Fibroblast of lung (primary cell): ENCODE measurements around the gene ST6GALNAC3. TPM values are rescaled to one million over a fixed set of nuclear protein-coding genes. Genes with fewer than 3 reads are reported as not detected.

Source experiments
- DNase-seq, 2 donors: peaks; one replicate each; pipeline versions ENCODE4 v3.0.0 to v3.0.0-alpha.2; 2010; ENCODE audit warnings: low read depth in 2 of 2
- H2AFZ ChIP-seq: 2 replicates; pipeline ENCODE4 v1.5.1; 2012; ENCODE audit warnings: low read length, control low read depth, inconsistent platforms
- H3K27ac ChIP-seq: 2 replicates; pipeline ENCODE4 v1.5.1; 2011; ENCODE audit warnings: low read length, control low read depth; ENCODE audit not compliant: insufficient read depth
- H3K27me3 ChIP-seq: 2 replicates; pipeline ENCODE4 v1.5.1; 2011; ENCODE audit warnings: mild to moderate bottlenecking, low read length; ENCODE audit not compliant: control insufficient read depth, insufficient read depth
- H3K36me3 ChIP-seq: 2 replicates; pipeline ENCODE4 v1.5.1; 2011; ENCODE audit warnings: low read length; ENCODE audit not compliant: control insufficient read depth, insufficient read depth
- H3K4me1 ChIP-seq: 2 replicates; pipeline ENCODE4 v1.5.1; 2011; ENCODE audit warnings: low read length; ENCODE audit not compliant: control insufficient read depth, insufficient read depth; ENCODE audit errors: extremely low read depth
- H3K4me2 ChIP-seq: 2 replicates; pipeline ENCODE4 v1.5.1; 2011; ENCODE audit warnings: low read length, control low read depth; ENCODE audit not compliant: insufficient read depth; ENCODE audit errors: extremely low read depth
- H3K4me3 ChIP-seq, 4 experiments: fragments of 200-600 bp in 1 of 4; sonication (generic) in 1 of 4; replicated peaks in 1 of 4; 2 replicates each; pipeline ENCODE4 v1.5.1; 2011 to 2016; ENCODE audit warnings: low read length in 4 of 4, low read depth in 3 of 4, mild to moderate bottlenecking in 3 of 4, control low read depth in 2 of 4, inconsistent platforms in 1 of 4, mixed read lengths in 1 of 4; ENCODE audit not compliant: insufficient read depth in 1 of 4; ENCODE audit errors: control extremely low read depth in 1 of 4
- H3K79me2 ChIP-seq: 2 replicates; pipeline ENCODE4 v1.5.1; 2012; ENCODE audit warnings: mild to moderate bottlenecking, low read length, inconsistent platforms; ENCODE audit not compliant: control insufficient read depth, insufficient read depth
- H3K9ac ChIP-seq: 2 replicates; pipeline ENCODE4 v1.5.1; 2011; ENCODE audit warnings: mild to moderate bottlenecking, low read length, control low read depth; ENCODE audit not compliant: insufficient read depth
- H3K9me3 ChIP-seq: 2 replicates; pipeline ENCODE4 v1.5.1; 2012; ENCODE audit warnings: low read depth, low read length; ENCODE audit not compliant: control insufficient read depth, insufficient read depth
- H4K20me1 ChIP-seq: 2 replicates; pipeline ENCODE4 v1.5.1; 2011; ENCODE audit warnings: low read length; ENCODE audit not compliant: control insufficient read depth, insufficient read depth; ENCODE audit errors: extremely low read depth
- CTCF ChIP-seq, 2 donors: IDR thresholded peaks in 1 of 2; conservative IDR thresholded peaks in 1 of 2; 1 replicate in 1 of 2; 2 replicates in 1 of 2; pipeline ENCODE4 v1.5.1; 2011 to 2012; ENCODE audit warnings: low read length in 2 of 2, control low read depth in 1 of 2, inconsistent platforms in 1 of 2, low read depth in 1 of 2, mild to moderate bottlenecking in 1 of 2
- EZH2 ChIP-seq: IDR thresholded peaks from 2 replicates; pipeline ENCODE4 v1.5.1; 2012; ENCODE audit warnings: low read length, control low read depth, mild to moderate bottlenecking; ENCODE audit errors: missing control alignments
- polyA plus RNA-seq, 2 donors: library from polyadenylated mRNA; depleted of rRNA in 1 of 2; stranded (reverse) in 1 of 2; unstranded in 1 of 2; fragments of >200 nt; gene quantifications; 2 replicates each; pipeline ENCODE4 v1.2.1, GENCODE V29; 2011 to 2012; ENCODE audit warnings: missing spikeins in 1 of 2
- total RNA-seq: library from RNA; depleted of rRNA; stranded (reverse); fragments of >200 nt; gene quantifications from 2 replicates; pipeline ENCODE4 v1.2.1, GENCODE V29; 2014

Gene ST6GALNAC3
- total and polyA plus RNA-seq, 2 donors (not counting 1 experiment from before 2014, with no cell fraction given) = 0.34 to 0.66 TPM

GRCh38 chr1:76086109-76086508 lies 11.6 kb downstream of the ST6GALNAC3 start:
- no peaks in the 10 kb centered on the region for H3K4me1 ChIP-seq
- DNase-seq = peak in 1 of 2 donors; percentile 22
- H3K27me3 ChIP-seq = no peaks in the 10 kb centered on the region
- H3K9me3 ChIP-seq = no peaks in the 10 kb centered on the region
- TF ChIP-seq CTCF (conservative IDR thresholded peaks at IDR 0.05 in 1 of 2, IDR thresholded peaks at IDR 0.05 in 1 of 2; ENCODE audit: low read depth in 1 of 2, low read length in 2 of 2) (no peak), EZH2 (no peak)
- no peak overlapping the region for H3K4me3 ChIP-seq
- H3K9ac ChIP-seq = no peak overlapping the region
- no peaks in the 10 kb centered on the region for H4K20me1 ChIP-seq
- H3K36me3 ChIP-seq = no peaks in the 10 kb centered on the region
- no peak overlapping the region for H3K4me2 ChIP-seq
- H2AFZ ChIP-seq = no peak overlapping the region
- no peaks in the 10 kb centered on the region for H3K79me2 ChIP-seq
- no peak overlapping the region for H3K27ac ChIP-seq

GRCh38 chr1:76086597-76086996 lies 12.1 kb downstream of the ST6GALNAC3 start:
- Histone ChIP-seq H3K9me3 (no peaks in the 10 kb centered on the region), H3K4me2 (no peak overlapping the region), H3K79me2 (no peaks in the 10 kb centered on the region), H3K4me1 (no peaks in the 10 kb centered on the region), H3K36me3 (no peaks in the 10 kb centered on the region), H3K27me3 (no peaks in the 10 kb centered on the region), H4K20me1 (no peaks in the 10 kb centered on the region), H3K9ac (no peak overlapping the region), H3K4me3 (no peak overlapping the region), H2AFZ (no peak overlapping the region), H3K27ac (no peak overlapping the region)
- no peak for TF ChIP-seq EZH2
- no peak for TF ChIP-seq CTCF (conservative IDR thresholded peaks at IDR 0.05 in 1 of 2, IDR thresholded peaks at IDR 0.05 in 1 of 2; ENCODE audit: low read depth in 1 of 2, low read length in 2 of 2)
- DNase-seq = no peak

- Histone ChIP-seq H3K27ac (no peak overlapping the region), H2AFZ (no peak overlapping the region), H3K4me3 (no peak overlapping the region), H3K36me3 (no peaks in the 10 kb centered on the region), H3K9ac (no peak overlapping the region), H4K20me1 (no peaks in the 10 kb centered on the region), H3K27me3 (no peaks in the 10 kb centered on the region), H3K9me3 (no peaks in the 10 kb centered on the region), H3K79me2 (no peaks in the 10 kb centered on the region), H3K4me2 (no peak overlapping the region), H3K4me1 (no peaks in the 10 kb centered on the region)
- TF ChIP-seq CTCF (conservative IDR thresholded peaks at IDR 0.05 in 1 of 2, IDR thresholded peaks at IDR 0.05 in 1 of 2; ENCODE audit: low read depth in 1 of 2, low read length in 2 of 2) (no peak), EZH2 (no peak)
- DNase-seq = peak in 1 of 2 donors; percentile 48
Measured at GRCh38 chr1:76090283-76091203, 16.0 kb downstream of the ST6GALNAC3 start.
